GM23338 (cell line): ENCODE measurements around the gene PPP2R5C.

Experiments used
- CREB1 ChIP-seq: fragments of 250-450 bp; sonication (Bioruptor Pico); IDR thresholded peaks from 2 replicates; pipeline ENCODE4 v1.5.0; 2020; ENCODE audit warnings: low read depth, mild to moderate bottlenecking, moderate library complexity
- EZH2 ChIP-seq: fragments of 200-600 bp; sonication (generic); IDR thresholded peaks from one replicate; pipeline ENCODE4 v1.8.0; 2017; ENCODE audit warnings: antibody characterized with exemption, mild to moderate bottlenecking, low read depth; ENCODE audit not compliant: unreplicated experiment
- EZH2phosphoT487 ChIP-seq: fragments of 200-600 bp; sonication (generic); IDR thresholded peaks from one replicate; pipeline ENCODE4 v1.8.1; 2018; ENCODE audit warnings: antibody characterized with exemption; ENCODE audit not compliant: unreplicated experiment
- JUNB ChIP-seq: IDR thresholded peaks from one replicate; pipeline ENCODE4 v1.6.1; 2016; ENCODE audit warnings: antibody characterized with exemption; ENCODE audit not compliant: unreplicated experiment
- NANOG ChIP-seq: IDR thresholded peaks from 2 replicates; pipeline ENCODE4 v1.6.1; 2016; ENCODE audit warnings: antibody characterized with exemption, borderline replicate concordance
- POLR2AphosphoS5 ChIP-seq: IDR thresholded peaks from 2 replicates; pipeline ENCODE4 v1.6.1; 2016; ENCODE audit warnings: antibody characterized with exemption, low read depth
- STAT1 ChIP-seq: IDR thresholded peaks from one replicate; pipeline ENCODE4 v1.6.1; 2016; ENCODE audit warnings: antibody characterized with exemption; ENCODE audit not compliant: unreplicated experiment
- ZNF114 ChIP-seq: fragments of 250-450 bp; sonication (Bioruptor Pico); IDR thresholded peaks from 2 replicates; pipeline ENCODE4 v1.5.0; 2020; ENCODE audit warnings: mild to moderate bottlenecking, moderate library complexity
- ZNF331 ChIP-seq: fragments of 250-450 bp; sonication (Bioruptor Pico); IDR thresholded peaks from 2 replicates; pipeline ENCODE4 v1.5.0; 2020; ENCODE audit warnings: low read depth, mild to moderate bottlenecking, moderate library complexity
- TF ChIP-seq, protein P1 (sequence below), 2 experiments: fragments of 200-600 bp in 1 of 2; sonication (generic) in 1 of 2; conservative IDR thresholded peaks; 2 replicates each; pipeline versions ENCODE4 v1.5.1 to v1.6.1; 2016 to 2017; ENCODE audit warnings: antibody characterized with exemption in 2 of 2, low read depth in 2 of 2, mild to moderate bottlenecking in 2 of 2, moderate library complexity in 1 of 2
- TF ChIP-seq, protein P2 (sequence below): IDR thresholded peaks from one replicate; pipeline ENCODE4 v1.6.1; 2018; ENCODE audit warnings: antibody characterized with exemption; ENCODE audit not compliant: unreplicated experiment
- TF ChIP-seq, protein P3 (sequence below): IDR thresholded peaks from 2 replicates; pipeline ENCODE4 v1.6.1; 2016; ENCODE audit warnings: antibody characterized with exemption

DNA sequence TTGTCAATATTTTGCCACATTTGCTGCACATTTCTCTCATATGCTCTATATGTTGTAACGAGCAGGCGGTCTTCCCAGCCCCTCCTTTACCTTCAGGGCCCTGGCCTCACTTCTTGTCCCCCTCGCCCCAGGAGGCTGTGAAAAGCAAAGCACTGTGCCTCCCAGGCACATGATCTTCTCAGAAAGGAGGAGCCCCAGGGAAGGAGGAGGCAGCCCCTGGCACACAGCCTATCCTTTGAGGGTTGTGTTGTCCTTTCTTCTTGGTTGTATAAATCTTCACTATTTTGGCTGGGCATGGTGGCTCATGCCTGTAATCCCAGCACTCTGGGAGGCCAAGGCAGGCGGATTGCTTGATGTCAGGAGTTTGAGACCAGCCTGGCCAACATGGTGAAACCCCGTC lies 77.0 kb downstream of the PPP2R5C start:
- TF ChIP-seq, protein P1, sequence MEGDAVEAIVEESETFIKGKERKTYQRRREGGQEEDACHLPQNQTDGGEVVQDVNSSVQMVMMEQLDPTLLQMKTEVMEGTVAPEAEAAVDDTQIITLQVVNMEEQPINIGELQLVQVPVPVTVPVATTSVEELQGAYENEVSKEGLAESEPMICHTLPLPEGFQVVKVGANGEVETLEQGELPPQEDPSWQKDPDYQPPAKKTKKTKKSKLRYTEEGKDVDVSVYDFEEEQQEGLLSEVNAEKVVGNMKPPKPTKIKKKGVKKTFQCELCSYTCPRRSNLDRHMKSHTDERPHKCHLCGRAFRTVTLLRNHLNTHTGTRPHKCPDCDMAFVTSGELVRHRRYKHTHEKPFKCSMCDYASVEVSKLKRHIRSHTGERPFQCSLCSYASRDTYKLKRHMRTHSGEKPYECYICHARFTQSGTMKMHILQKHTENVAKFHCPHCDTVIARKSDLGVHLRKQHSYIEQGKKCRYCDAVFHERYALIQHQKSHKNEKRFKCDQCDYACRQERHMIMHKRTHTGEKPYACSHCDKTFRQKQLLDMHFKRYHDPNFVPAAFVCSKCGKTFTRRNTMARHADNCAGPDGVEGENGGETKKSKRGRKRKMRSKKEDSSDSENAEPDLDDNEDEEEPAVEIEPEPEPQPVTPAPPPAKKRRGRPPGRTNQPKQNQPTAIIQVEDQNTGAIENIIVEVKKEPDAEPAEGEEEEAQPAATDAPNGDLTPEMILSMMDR (conservative IDR thresholded peaks at IDR 0.05; ENCODE audit: low read depth in 2 of 2), result no peak
- no peak for TF ChIP-seq EZH2
- TF ChIP-seq POLR2AphosphoS5, result no peak
- no peak for TF ChIP-seq EZH2phosphoT487
- TF ChIP-seq, protein P2, sequence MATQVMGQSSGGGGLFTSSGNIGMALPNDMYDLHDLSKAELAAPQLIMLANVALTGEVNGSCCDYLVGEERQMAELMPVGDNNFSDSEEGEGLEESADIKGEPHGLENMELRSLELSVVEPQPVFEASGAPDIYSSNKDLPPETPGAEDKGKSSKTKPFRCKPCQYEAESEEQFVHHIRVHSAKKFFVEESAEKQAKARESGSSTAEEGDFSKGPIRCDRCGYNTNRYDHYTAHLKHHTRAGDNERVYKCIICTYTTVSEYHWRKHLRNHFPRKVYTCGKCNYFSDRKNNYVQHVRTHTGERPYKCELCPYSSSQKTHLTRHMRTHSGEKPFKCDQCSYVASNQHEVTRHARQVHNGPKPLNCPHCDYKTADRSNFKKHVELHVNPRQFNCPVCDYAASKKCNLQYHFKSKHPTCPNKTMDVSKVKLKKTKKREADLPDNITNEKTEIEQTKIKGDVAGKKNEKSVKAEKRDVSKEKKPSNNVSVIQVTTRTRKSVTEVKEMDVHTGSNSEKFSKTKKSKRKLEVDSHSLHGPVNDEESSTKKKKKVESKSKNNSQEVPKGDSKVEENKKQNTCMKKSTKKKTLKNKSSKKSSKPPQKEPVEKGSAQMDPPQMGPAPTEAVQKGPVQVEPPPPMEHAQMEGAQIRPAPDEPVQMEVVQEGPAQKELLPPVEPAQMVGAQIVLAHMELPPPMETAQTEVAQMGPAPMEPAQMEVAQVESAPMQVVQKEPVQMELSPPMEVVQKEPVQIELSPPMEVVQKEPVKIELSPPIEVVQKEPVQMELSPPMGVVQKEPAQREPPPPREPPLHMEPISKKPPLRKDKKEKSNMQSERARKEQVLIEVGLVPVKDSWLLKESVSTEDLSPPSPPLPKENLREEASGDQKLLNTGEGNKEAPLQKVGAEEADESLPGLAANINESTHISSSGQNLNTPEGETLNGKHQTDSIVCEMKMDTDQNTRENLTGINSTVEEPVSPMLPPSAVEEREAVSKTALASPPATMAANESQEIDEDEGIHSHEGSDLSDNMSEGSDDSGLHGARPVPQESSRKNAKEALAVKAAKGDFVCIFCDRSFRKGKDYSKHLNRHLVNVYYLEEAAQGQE, result no peak
- TF ChIP-seq, protein P3, sequence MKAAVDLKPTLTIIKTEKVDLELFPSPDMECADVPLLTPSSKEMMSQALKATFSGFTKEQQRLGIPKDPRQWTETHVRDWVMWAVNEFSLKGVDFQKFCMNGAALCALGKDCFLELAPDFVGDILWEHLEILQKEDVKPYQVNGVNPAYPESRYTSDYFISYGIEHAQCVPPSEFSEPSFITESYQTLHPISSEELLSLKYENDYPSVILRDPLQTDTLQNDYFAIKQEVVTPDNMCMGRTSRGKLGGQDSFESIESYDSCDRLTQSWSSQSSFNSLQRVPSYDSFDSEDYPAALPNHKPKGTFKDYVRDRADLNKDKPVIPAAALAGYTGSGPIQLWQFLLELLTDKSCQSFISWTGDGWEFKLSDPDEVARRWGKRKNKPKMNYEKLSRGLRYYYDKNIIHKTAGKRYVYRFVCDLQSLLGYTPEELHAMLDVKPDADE, result no peak
- TF ChIP-seq NANOG, result no peak
- TF ChIP-seq ZNF114 (CRISPR knock-in tag), result no peak
- TF ChIP-seq JUNB, result no peak
- TF ChIP-seq ZNF331 (CRISPR knock-in tag), result no peak
- no peak for TF ChIP-seq CREB1
- TF ChIP-seq STAT1, result no peak
